GM23338 (cell line): ENCODE data around the gene HS6ST1.

Source experiments
- CTCF ChIP-seq, 2 experiments: fragments of 200-600 bp in 1 of 2; sonication (generic) in 1 of 2; conservative IDR thresholded peaks; 2 replicates each; pipeline versions ENCODE4 v1.5.1 to v1.6.1; 2016 to 2017; ENCODE audit warnings: antibody characterized with exemption in 2 of 2, low read depth in 2 of 2, mild to moderate bottlenecking in 2 of 2, moderate library complexity in 1 of 2
- TF ChIP-seq, protein P1 (sequence below): IDR thresholded peaks from one replicate; pipeline ENCODE4 v1.6.1; 2018; ENCODE audit warnings: antibody characterized with exemption; ENCODE audit not compliant: unreplicated experiment

GRCh38 chr2:128237081-128237534, 81.6 kb downstream of the HS6ST1 start:
- no peak for TF ChIP-seq CTCF (conservative IDR thresholded peaks at IDR 0.05; ENCODE audit: low read depth in 2 of 2)
- TF ChIP-seq, protein P1, sequence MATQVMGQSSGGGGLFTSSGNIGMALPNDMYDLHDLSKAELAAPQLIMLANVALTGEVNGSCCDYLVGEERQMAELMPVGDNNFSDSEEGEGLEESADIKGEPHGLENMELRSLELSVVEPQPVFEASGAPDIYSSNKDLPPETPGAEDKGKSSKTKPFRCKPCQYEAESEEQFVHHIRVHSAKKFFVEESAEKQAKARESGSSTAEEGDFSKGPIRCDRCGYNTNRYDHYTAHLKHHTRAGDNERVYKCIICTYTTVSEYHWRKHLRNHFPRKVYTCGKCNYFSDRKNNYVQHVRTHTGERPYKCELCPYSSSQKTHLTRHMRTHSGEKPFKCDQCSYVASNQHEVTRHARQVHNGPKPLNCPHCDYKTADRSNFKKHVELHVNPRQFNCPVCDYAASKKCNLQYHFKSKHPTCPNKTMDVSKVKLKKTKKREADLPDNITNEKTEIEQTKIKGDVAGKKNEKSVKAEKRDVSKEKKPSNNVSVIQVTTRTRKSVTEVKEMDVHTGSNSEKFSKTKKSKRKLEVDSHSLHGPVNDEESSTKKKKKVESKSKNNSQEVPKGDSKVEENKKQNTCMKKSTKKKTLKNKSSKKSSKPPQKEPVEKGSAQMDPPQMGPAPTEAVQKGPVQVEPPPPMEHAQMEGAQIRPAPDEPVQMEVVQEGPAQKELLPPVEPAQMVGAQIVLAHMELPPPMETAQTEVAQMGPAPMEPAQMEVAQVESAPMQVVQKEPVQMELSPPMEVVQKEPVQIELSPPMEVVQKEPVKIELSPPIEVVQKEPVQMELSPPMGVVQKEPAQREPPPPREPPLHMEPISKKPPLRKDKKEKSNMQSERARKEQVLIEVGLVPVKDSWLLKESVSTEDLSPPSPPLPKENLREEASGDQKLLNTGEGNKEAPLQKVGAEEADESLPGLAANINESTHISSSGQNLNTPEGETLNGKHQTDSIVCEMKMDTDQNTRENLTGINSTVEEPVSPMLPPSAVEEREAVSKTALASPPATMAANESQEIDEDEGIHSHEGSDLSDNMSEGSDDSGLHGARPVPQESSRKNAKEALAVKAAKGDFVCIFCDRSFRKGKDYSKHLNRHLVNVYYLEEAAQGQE = no peak
